Mesenteric fat pad (tissue), 1 donor: ENCODE data around the gene ADAMTSL2. TPM values are rescaled to one million over a fixed set of nuclear protein-coding genes. Genes with fewer than 3 reads are reported as not detected.

Experiments
- DNase-seq: peaks from one replicate; pipeline ENCODE4 v3.0.0-alpha.2; 2020; ENCODE audit warnings: low spot score
- total RNA-seq: library from RNA; stranded (reverse); fragmentation: NEBNext Ultra II Directional; extraction: Animal tissue kit (Norgen Biotek cat#: 25700); gene quantifications from one replicate; pipeline ENCODE4 v1.2.1, GENCODE V29; 2021
- donor health status: DM: yes; HTN: yes; CAD: no.

ADAMTSL2 gene
- total RNA-seq, 1 donor from 2014 or later: 2.5 TPM

DNA sequence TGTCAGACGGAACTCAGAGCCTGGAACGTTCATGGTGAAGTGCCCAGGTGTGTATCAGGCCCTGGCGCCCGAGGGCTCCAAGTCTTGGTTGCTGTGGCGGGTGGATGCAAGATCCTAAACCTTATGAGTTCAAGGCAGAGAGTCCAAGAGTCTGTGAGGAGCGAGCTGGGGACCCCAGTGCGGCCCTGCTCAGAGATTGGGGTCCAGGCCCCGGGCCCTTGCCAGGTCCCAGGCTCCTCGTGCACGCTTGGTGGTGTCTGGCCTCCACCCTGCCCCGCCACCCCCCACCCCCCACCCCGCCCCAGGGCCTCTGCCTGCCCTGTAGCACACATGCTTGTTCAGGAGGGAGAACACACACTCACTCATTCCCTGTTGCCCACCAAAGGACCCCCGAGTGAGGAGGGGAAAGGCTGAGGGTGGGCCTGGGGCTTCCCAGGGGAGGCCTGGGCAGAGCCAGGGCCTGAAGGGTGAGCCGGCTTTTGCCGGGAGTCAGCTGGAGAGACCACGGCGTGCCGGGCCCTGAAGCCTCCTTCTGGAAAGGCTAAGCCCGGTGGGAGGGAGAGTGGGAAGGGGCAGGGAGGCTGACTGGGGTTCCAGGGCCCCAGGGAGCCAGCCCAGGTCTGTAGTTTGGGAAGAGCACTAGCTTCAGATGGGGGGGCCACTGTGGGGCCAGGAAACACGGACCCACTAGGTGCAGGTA lies 37.5 kb downstream of the ADAMTSL2 start:
- no peak for DNase-seq

DNA sequence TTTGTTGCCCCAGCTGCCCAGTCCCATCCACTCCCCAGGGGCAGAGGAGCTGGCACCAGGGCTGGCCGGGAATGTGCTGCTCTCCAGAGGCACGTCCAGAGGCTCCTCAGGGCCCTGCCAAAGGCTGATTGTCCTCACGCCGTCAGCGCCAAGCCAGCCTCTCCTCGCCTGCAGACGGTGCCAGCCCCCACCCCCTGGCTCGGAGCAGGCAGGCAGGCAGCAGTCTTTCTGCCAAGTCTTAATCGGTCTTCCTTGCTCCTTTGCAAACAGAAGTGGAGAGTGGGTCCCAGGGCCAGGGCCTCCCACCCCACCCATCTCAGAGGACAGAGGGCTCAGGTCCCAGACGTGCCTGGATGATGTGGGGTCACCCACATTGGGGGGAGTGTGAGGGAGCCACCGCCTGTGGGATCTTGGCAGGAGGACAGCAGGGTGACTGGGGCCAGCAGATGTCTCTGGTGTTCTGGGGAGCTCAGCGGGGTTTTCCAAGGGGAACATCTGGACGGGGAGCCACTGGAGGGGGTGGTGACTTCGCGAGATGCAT lies 38.4 kb downstream of the ADAMTSL2 start:
- DNase-seq: no peak

DNA sequence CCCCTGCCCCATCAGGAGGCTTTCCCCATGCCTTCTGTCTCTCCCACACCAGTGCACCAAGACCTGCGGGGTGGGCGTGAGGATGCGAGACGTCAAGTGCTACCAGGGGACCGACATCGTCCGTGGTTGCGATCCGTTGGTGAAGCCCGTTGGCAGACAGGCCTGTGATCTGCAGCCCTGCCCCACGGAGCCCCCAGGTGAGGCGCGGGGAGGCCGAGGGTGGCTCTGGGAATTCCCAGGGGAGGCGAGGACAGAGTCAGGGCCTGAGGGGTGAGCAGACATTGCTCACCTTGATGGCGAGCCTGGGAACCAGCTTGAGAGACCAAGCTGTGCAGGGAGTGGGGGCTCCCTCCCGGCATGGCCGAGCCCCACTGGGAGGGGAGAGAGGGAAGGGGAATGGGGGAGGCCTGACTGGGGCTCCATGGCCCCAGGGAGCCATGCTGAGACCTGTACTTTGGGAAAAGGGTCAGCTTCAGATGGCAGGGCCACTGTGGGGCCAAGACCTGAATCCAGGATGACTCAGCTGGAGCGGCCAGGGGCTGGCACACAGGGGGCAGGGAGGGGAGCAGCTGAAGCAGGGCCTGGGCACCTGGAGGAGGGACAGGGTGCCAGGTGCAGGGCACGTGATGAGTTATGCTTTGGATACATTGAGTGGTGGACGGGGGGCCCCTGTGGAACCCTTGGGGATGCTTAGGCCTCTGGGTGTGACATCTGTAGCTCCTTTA lies 39.4 kb downstream of the ADAMTSL2 start:
- DNase-seq: no peak

DNA sequence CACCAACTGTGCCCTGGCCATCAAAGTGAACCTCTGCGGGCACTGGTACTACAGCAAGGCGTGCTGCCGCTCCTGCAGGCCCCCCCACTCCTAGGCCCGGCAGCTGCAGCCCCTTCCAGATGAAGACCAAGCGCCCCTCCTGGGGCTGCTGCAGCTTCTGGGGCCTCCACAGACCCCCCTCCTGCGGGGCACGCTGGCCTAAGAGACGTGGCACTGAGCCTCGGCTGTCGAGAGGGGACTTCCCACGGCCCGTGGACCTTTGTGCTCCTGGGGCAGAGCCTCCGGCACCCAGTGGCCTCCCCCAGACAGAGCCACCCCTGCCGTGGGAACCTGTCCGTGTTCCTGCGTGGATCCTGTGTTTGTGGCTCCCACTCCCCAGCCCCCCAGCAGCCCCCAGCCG lies 40.3 kb downstream of the ADAMTSL2 start:
- no peak for DNase-seq

DNA sequence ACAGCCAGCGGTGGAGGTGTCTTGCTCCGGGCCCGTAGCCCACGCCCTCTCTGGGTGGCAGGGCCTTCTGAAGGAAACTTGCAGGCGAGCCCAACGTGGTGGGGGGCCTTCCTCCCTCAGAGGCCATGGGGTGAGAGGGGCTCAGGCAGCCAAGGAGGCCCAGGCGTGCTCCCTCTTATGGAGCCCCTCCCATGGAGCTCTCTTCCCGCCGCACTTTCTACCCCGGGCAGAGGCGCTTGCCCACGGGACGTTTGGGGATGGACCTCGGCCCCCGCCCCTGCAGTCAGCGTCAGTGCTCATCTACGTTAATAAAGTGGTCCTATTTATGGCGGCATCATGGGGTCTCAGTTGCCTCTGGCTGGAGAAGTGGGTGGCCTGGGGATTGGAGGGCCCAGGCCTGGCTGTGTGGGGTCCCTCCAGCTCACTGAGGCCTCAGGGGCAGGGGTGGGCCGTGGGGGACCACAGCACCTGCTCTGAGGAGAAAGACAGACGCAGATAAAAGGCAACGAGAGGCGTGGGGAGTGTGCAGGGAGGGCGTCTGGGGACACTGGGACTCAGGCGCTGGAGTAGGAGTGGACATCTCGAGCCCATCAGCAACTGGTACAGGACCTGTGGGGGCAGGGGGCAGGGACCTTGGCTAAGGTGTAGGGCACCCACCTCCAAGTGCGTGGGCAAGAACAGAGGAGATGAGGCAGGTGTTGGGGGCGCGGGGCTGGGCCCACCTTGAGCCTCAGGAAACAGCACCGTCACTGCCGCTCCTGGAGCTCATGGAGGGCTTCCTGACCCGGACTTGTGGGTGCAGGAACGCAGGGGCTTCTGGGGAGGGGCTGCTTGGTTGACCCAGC lies 40.9 kb downstream of the ADAMTSL2 start:
- DNase-seq: no peak

DNA sequence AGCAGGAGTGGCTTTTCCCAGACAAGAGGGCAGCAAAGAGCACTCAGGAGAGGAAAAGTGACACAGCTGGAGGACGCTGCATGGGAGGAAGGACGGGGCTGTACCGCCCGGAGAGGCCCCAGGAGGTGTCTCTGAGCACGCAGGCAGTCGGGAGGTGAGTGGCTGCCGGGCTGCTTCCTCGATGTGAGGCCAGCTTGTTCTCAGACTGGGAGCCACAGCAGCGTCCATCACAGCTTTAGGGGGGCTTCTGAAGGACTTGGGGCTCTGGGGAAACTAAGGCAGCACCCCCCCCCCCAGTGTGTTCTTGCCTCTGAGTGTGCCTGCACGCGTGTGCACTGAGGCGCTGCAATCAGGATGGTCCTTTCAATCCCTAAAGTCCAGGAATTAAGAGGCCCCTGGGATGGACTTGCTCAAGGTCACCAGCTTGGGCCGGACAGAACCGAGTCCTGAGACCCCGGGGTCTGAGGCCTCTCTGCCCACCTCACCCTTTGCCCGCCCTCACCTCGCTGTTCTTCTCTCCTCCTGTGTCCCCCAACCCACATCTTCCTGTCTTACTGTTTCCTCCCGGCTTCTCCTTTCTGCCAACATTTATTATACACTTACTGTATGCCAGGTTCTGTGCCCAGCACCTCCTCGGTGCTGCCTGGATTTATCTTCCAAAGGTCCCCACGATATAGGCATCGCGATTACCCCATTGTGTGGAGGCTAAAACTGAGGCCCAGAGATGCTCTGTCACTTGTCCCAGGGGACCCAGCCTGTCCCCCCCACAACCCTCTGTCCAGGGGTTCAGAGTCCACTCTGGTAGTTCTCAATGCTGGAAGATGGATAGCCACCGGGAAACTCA lies 41.7 kb downstream of the ADAMTSL2 start:
- DNase-seq: no peak

DNA sequence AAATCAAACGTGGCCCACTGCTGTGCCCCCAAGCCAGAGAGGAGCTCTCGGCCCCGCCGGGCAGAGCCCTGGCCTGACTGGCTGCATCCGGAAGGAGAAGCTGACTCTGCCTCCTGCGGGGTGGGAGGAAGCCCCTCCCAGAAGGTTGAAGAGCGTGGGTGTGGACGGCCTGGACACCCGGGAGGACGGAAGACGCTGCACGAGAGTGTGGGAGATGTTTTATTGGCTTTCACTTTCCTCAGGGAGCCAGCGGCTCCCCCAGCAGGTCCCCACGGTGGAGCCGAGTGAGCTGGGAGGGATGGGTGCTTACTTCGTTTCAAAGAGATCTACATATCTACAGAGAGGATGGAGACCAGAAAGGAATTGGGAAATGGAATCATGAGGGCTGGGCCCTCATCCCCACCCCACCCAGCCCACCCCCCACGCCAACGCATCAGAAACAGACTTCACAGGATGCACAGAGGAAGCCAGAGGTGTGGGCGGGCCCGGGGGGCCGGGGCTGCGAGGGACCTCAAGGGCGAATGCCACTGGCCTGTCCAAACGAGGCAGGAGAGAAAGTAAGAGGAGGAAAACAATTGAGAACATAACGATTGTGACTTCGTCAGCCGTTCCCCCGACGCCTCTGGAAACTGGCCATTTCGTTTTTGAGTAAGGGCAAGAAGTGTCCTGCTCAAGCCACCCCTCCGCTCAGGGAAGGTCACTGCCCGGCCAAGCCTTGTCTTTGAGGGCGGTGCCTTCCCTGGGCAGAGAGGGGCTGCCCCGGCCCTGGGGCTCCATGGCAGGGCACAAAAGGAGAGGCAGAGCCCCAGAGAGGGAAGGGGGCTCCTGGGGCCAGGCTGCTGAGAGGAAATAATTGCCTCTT lies 42.6 kb downstream of the ADAMTSL2 start:
- DNase-seq: no peak

DNA sequence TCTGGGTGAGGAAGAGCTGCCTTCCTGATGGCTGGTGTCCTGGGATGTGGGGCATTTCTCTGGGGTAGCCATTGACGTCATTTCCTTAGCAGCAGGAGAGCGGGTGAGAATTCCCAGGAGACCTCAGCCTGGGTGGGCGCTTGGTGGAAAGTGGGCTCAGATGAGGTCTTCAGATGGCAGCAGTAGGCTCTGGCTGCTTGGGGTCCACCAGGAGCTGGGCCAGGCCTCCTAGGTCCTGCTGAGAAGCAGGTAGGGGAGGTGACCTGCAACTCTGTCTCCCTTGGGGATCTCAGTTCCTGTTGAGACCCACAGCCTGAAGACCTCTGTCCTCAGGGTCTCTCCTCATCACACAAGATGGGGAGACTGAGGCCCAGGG lies 43.2 kb downstream of the ADAMTSL2 start:
- DNase-seq: no peak

DNA sequence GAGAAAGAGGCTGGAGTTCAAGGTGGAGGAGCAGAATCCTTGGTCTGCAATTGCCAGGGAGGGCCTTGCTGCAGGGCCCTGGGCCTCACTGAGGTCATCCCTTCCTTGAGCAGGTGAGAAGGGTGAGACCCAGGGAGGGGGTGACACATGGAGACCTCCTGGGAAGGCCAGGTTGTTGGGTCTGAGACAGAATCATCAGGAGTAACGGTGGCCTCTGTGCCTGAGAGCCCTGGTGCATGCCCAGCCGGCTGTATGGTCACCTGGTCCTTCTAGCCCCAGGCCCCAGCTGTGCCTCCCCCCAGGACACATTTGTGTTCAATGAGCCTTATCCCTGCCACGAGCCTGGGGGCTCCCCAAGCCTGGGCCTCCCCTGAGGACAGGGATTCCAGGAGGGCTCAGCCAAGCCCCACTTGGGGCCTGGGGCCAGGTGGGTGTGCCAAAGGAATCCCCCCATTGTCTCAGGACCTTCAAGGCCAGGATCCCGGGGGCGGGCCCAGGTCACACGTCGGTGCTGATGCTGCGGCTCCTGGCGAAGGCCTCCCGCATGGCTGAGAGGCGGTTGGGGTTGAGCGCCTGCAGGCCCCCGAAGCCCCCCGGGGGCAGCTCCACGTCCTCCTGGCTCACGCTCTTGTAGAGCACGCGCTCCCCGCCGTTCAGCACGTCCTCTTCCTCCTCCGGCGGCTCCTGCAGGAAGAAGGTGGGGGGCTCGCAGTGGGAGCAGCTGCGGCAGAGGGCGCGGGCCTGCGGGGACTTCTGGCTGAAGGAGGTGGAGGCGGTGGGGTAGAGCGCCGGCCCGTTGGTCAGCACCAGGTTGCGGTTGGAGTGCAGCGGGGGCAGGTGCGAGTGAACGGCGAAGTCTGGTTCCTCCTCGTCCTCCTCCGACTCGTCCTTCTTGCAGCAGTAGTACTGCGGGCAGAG lies 44.3 kb downstream of the ADAMTSL2 start:
- no peak for DNase-seq

DNA sequence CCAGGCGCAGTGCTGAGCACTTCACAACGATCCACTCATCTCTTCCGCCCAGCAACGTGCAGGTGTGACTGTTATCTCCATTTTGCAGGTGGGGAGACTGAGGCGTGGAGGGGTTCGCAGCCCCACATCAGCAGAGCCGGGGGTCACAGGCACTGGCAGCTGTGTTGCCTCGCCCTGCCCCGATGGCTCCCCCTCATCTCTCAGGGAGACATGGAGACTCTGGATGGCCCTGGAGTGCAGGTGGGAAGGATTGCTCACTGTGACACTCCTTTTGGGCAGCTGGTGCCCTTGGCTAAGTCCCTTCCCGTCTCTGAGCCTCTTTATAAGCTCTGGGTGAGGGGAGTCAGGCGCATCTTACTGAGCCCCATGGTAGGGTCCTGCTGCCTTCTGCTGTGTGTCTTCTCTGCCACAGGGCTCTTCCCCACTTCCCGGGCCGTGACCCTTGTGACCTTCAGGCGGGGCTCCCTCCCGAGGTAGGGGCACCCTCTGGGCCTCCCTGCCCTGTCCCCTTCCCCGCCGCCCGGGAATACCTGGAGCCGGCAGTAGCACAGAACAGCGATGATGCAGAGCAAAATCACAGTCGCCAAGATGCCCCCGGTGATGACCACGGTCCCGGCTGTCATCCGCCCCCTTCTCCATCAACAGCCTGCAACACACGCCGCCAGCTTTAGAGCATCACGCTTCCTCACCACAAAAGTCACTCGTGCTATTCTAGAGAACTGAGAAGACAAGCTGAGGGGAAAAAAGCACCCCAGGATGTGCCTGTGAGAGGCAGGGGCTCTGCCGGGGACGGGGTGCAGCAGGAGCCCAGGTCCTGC lies 45.3 kb downstream of the ADAMTSL2 start:
- DNase-seq: no peak

DNA sequence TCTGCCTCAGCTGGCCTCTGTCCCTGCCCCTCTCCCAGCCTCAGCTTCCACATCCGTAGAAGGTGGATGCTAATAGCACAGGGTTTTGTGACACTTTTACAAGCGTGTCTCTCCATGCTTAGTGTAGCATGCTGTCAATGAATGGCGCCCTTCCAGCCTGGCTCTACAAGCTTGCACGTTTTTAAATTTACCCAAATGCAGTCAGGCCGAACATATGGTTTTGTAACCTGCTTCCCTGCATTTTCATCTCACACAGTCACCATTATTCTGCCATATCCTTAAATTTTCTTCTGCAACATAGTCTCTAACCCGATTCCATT lies 45.9 kb downstream of the ADAMTSL2 start:
- no peak for DNase-seq

DNA sequence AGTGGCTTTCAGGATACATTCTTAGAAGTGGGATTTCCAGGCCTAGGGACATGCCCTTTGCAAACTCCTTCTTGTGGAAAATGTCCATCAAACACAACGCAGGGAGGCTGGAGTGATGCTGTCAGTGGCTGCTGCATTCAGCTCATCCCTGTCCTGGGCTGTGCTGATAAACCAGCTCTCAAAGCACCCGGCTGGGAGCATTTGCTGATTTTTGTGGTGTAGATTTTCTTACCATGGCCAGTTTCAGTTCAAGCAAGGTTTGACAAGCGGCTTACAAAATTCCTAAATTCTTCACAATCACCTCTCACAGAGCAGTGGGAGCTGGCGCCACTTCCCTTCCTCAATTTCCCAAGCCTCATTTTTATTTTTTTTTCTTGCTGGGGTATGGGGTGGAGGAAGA lies 46.5 kb downstream of the ADAMTSL2 start:
- no peak for DNase-seq

DNA sequence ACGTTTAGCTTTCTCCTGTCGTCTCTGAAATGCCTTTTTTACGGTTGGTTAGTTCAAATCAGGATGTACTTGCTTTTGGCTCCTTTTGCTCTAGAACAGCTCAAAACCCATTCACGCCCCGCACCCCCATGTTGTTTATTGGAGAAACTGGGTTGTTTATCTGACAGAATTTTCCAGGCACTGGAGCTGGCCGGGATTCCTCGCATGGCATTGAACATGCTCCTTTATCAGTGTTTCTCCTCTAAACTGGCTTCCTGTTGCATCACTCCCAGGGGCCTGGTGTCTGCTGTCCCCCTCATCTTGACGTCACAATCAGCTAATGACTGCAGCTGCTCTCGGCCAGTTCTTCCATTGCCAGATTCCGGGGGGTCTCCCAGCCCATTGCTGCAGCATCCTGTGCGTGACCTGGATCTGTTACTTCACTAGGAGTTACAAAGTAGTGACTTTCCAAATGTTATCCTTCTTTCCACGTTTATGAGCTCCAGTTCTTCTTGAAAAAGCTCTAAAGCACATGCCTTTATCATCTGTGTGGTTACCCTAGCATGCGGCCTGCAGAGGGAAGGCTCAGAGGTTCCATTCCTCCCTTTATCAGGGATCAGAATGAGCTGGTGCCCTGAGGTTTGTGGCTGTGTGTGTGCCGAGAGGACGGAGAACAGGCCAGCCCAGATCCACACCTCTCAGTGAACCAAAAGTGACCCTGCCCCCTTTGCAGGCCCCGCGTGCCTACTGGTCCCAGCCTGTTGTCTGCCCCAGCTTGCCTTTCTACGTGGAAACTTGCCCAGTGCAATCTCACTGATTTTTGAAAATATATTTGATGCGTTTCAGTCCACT lies 47.2 kb downstream of the ADAMTSL2 start:
- DNase-seq: no peak

DNA sequence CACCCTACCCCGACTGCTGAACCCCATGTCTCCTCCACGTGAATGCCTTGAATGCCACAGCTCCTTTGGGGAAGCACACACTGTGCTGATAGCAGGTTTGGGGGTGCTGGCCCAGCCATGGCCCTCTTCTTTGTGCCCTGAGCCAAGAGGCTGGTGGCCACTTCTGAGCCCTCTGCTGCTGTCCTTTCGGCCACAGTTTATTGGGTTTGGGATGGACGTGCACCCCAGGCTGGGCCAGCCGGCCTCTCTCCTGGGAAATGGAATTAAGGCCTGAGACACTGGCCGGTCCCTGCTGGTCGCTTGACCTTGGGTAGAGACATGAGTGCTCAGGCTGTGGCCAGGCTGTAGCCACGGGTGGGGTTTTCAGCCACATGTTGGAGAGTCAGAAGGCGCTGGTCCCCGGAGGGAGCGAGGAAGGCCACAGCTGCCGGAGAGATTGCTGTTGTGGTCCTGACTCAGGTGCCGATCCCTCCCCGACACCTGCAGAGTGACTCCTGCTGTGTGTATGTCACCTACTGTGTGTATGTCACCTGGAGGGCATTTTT lies 48.1 kb downstream of the ADAMTSL2 start:
- DNase-seq: no peak

DNA sequence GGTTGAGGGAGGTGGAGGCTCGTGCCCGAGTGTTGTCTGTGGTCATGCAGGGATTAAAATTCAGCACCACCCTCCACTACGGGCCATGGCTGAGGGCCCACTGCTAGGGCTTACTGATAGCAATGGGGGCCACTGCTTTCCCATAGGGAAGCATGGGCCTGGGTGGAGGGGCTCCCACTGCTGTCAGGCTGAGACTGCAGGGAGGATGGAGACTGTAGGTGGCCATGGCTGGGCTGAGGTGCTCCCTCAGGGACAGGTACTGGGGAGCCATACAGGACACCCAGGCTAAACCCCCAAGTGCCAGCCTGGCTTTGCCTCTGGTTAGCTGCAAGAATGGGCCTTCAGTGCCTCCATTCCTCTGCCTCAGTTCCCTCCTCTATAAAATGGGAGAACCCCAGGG lies 48.6 kb downstream of the ADAMTSL2 start:
- DNase-seq: no peak

DNA sequence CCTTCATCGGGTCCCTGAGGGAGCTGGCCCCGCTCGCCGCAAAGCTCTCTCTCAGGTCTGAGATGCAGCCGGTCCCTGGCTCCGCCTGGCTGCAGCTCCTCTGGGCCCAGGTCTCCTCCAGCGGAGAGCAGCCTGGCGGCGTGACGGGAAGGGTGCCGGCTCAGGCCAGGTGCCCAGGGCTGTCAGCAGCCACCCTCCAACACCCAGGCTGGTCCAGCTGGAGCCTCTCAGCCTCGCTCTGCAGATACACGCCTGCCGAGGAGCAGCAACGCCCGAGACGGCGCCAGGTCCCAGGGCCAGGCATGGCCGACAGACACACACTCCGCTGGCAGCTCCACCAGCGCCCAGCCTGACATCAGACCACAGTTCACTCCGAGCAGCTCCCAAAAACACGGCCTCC lies 49.1 kb downstream of the ADAMTSL2 start:
- no peak for DNase-seq

DNA sequence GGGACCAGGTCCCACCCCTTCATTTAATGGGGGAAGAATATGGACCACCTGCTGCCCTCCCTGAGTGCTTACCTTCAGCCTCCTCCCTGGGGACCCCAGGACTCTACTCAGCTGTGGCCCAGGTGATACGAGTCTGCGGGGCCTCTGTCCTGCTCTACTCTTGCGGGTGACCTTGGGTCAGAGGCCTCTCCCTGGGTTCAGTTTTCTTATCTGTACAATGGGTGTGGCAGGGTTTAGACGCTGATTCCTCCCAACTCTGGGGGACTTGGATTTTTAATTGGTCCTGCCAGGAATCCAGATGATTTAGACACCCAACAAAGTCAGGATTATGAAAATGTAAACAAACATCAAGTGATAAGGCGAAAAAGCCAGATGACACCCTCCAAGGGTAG lies 49.7 kb downstream of the ADAMTSL2 start:
- DNase-seq: no peak
